ENCODE measurements around the gene PACSIN1.

GRCh38 chr6:34425498-34426410 lies 40.1 kb upstream of the PACSIN1 start, which contains the start of gene RPS10:
- TF ChIP-seq POLR2AphosphoS5 (IDR thresholded peaks at IDR 0.05; ENCODE audit: borderline replicate concordance, low read depth, low read length) (peak; percentile 97), EZH2 (IDR thresholded peaks at IDR 0.05) (no peak)

Data from SK-N-MC (cell line).